ENCODE measurements around the gene FOXK1.
A peak's percentile ranks its signal among the peaks of the same experiment; 100 is the strongest.
"Not testable (repeated sequence)": the region's sequence is repeated elsewhere in the genome, so short reads cannot be mapped to it uniquely, and the experiment has no call there.

The FOXK1 gene

GRCh38 chr7:4670791-4671190 lies 11.3 kb upstream of the FOXK1 start:
- H3K9ac ChIP-seq (ENCODE audit: low read depth, low read length): no peak overlapping the region
- H3K36me3 ChIP-seq (ENCODE audit: insufficient read depth, low read length): no peaks in the 10 kb centered on the region
- H3K4me2 ChIP-seq (ENCODE audit: low read length): no peak overlapping the region
- no peaks in the 10 kb centered on the region for H3K27me3 ChIP-seq (ENCODE audit: control insufficient read depth, insufficient read depth, low read length)
- H3K4me3 ChIP-seq (ENCODE audit: low read length): no peak overlapping the region
- peaks cover 19% of the 10 kb centered on the region for H3K4me1 ChIP-seq (ENCODE audit: control insufficient read depth, insufficient read depth, low read length)
- no peaks in the 10 kb centered on the region for H3K9me3 ChIP-seq (replicated peaks; ENCODE audit: low read length)

DNA sequence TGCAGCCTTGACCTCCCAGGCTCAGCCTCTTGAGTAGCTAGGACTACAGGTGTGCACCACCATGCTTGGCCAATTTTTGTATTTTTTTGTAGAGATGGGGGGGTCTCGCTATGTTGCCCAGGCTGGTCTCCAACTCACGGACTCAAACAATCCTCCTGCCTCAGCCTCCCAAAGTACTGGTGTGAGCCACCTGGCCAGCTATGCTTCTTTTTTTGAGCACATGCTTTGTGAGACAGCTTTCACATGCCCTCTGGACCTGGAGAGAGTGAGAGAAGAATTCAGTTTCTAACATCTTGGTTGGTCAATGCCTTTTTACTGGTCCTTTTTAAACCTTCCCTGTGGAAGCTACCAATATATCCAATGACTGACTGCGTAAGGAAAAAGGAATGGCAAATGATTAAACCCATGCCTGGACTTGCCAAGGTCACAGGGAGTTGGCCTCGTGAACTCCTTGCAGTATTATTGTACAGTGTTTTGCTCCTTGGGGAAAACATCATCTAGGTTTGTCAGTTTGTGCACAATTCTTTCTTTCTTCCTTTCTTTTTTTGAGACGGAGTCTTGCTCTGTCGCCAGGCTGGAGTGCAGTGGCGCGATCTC lies 6.2 kb upstream of the FOXK1 start:
- no peak overlapping the region for H3K4me3 ChIP-seq (ENCODE audit: low read length)
- no peaks in the 10 kb centered on the region for H3K36me3 ChIP-seq (ENCODE audit: insufficient read depth, low read length)
- H3K9me3 ChIP-seq (replicated peaks; ENCODE audit: low read length): no peaks in the 10 kb centered on the region
- no peak overlapping the region for H3K9ac ChIP-seq (ENCODE audit: low read depth, low read length)
- H3K4me1 ChIP-seq (ENCODE audit: control insufficient read depth, insufficient read depth, low read length): no peaks in the 10 kb centered on the region
- no peaks in the 10 kb centered on the region for H3K27me3 ChIP-seq (ENCODE audit: control insufficient read depth, insufficient read depth, low read length)
- H3K4me2 ChIP-seq (ENCODE audit: low read length): no peak overlapping the region

DNA sequence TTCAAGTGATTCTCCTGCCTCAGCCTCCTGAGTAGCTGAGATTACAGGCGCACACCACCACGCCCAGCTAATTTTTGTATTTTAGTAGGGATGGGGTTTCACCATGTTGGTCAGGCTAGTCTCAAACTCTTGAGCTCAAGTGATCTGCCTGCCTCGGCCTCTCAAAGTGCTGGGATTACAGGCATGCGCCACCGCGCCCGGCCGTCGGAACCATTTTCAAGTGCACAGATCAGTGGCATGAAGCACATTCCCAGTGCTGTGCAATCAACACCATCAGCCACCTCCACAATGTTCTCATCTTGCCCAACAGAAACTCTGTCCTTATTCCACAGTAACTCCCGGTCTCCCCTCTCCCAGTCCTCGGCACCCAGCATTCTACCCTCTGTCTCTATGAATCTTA lies 4.6 kb upstream of the FOXK1 start:
- not testable (repeated sequence) for H3K27me3 ChIP-seq (ENCODE audit: control insufficient read depth, insufficient read depth, low read length); H3K4me1 ChIP-seq (ENCODE audit: control insufficient read depth, insufficient read depth, low read length); H3K36me3 ChIP-seq (ENCODE audit: insufficient read depth, low read length); H3K4me2 ChIP-seq (ENCODE audit: low read length); H3K4me3 ChIP-seq (ENCODE audit: low read length); H3K9me3 ChIP-seq (replicated peaks; ENCODE audit: low read length); H3K9ac ChIP-seq (ENCODE audit: low read depth, low read length)

GRCh38 chr7:4681218-4681851 lies 760 bp upstream of the FOXK1 start:
- Histone ChIP-seq H3K4me1 (ENCODE audit: control insufficient read depth, insufficient read depth, low read length) (peaks cover 16% of the 10 kb centered on the region), H3K9me3 (replicated peaks; ENCODE audit: low read length) (no peaks in the 10 kb centered on the region), H3K9ac (ENCODE audit: low read depth, low read length) (peak overlapping the region; percentile 80), H3K27me3 (ENCODE audit: control insufficient read depth, insufficient read depth, low read length) (no peaks in the 10 kb centered on the region), H3K4me2 (ENCODE audit: low read length) (peak overlapping the region; percentile 88), H3K36me3 (ENCODE audit: insufficient read depth, low read length) (peaks cover 2% of the 10 kb centered on the region), H3K4me3 (ENCODE audit: low read length) (peak overlapping the region; percentile 89)

GRCh38 chr7:4682621-4683042 lies 537 bp downstream of the FOXK1 start:
- peaks cover 2% of the 10 kb centered on the region for H3K36me3 ChIP-seq (ENCODE audit: insufficient read depth, low read length)
- peak overlapping the region; percentile 97 for H3K9ac ChIP-seq (ENCODE audit: low read depth, low read length)
- H3K27me3 ChIP-seq (ENCODE audit: control insufficient read depth, insufficient read depth, low read length): no peaks in the 10 kb centered on the region
- no peaks in the 10 kb centered on the region for H3K9me3 ChIP-seq (replicated peaks; ENCODE audit: low read length)
- peak overlapping the region; percentile 92 for H3K4me2 ChIP-seq (ENCODE audit: low read length)
- H3K4me3 ChIP-seq (ENCODE audit: low read length): peak overlapping the region; percentile 89
- H3K4me1 ChIP-seq (ENCODE audit: control insufficient read depth, insufficient read depth, low read length): peaks cover 16% of the 10 kb centered on the region

- Histone ChIP-seq H3K9ac (ENCODE audit: low read depth, low read length) (peak overlapping the region; percentile 97), H3K4me1 (ENCODE audit: control insufficient read depth, insufficient read depth, low read length) (peaks cover 16% of the 10 kb centered on the region), H3K36me3 (ENCODE audit: insufficient read depth, low read length) (peaks cover 2% of the 10 kb centered on the region), H3K27me3 (ENCODE audit: control insufficient read depth, insufficient read depth, low read length) (no peaks in the 10 kb centered on the region), H3K4me3 (ENCODE audit: low read length) (peak overlapping the region; percentile 89), H3K4me2 (ENCODE audit: low read length) (peak overlapping the region; percentile 92), H3K9me3 (replicated peaks; ENCODE audit: low read length) (no peaks in the 10 kb centered on the region)
Observed at GRCh38 chr7:4683043-4683883, 1.2 kb downstream of the FOXK1 start.

- no peaks in the 10 kb centered on the region for H3K27me3 ChIP-seq (ENCODE audit: control insufficient read depth, insufficient read depth, low read length)
- no peaks in the 10 kb centered on the region for H3K9me3 ChIP-seq (replicated peaks; ENCODE audit: low read length)
- peaks cover 16% of the 10 kb centered on the region for H3K4me1 ChIP-seq (ENCODE audit: control insufficient read depth, insufficient read depth, low read length)
- peaks cover 2% of the 10 kb centered on the region for H3K36me3 ChIP-seq (ENCODE audit: insufficient read depth, low read length)
- H3K9ac ChIP-seq (ENCODE audit: low read depth, low read length): peak overlapping the region; percentile 97
- peak overlapping the region; percentile 92 for H3K4me2 ChIP-seq (ENCODE audit: low read length)
- peak overlapping the region; percentile 89 for H3K4me3 ChIP-seq (ENCODE audit: low read length)
Observed at GRCh38 chr7:4683884-4684565, 1.9 kb downstream of the FOXK1 start.

- Histone ChIP-seq H3K4me2 (ENCODE audit: low read length) (peak overlapping the region; percentile 92), H3K36me3 (ENCODE audit: insufficient read depth, low read length) (peaks cover 2% of the 10 kb centered on the region), H3K9me3 (replicated peaks; ENCODE audit: low read length) (no peaks in the 10 kb centered on the region), H3K4me3 (ENCODE audit: low read length) (no peak overlapping the region), H3K4me1 (ENCODE audit: control insufficient read depth, insufficient read depth, low read length) (peaks cover 24% of the 10 kb centered on the region), H3K9ac (ENCODE audit: low read depth, low read length) (peak overlapping the region; percentile 97), H3K27me3 (ENCODE audit: control insufficient read depth, insufficient read depth, low read length) (no peaks in the 10 kb centered on the region)
Observed at GRCh38 chr7:4684846-4685245, 2.8 kb downstream of the FOXK1 start.

DNA sequence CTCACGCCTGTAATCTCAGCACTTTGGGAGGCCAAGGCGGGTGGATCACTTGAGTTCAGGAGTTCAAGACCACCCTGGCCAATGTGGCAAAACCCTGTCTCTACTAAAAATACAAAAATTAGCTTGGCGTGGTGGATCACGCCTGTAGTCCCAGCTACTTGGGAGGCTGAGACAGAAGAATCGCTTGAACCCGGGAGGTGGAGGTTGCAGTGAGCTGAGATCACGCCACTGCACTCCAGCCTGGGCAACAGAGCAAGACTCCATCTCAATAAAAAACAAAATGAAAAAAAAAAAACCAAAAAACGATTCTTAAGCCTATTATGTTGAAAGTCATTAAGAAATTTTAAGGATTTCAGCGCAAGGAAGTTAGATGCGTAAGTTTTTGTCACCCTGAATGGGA lies 3.6 kb downstream of the FOXK1 start:
- not testable (repeated sequence) for H3K4me2 ChIP-seq (ENCODE audit: low read length); H3K9me3 ChIP-seq (replicated peaks; ENCODE audit: low read length); H3K27me3 ChIP-seq (ENCODE audit: control insufficient read depth, insufficient read depth, low read length); H3K36me3 ChIP-seq (ENCODE audit: insufficient read depth, low read length); H3K9ac ChIP-seq (ENCODE audit: low read depth, low read length); H3K4me3 ChIP-seq (ENCODE audit: low read length)
- H3K4me1 ChIP-seq (ENCODE audit: control insufficient read depth, insufficient read depth, low read length): peaks cover 32% of the 10 kb centered on the region

DNA sequence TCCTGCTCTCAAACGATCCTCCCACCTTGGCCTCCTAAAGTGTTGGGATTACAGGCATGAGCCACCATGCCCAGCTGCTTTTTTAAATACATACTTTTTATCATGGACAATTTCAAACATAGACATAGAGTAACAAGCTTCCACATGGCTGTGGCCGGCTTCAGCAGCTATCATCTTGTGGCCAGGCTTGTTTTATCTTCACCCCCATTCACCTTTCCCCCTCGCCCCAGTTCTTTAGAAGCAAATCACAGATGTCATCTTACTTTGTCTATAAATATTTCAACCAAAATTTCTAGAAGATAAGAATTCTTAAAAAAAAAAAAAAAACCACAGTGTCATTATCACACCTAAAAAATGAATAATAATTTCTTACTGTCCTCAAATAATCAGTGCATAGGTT lies 5.9 kb downstream of the FOXK1 start:
- peaks cover 2% of the 10 kb centered on the region for H3K36me3 ChIP-seq (ENCODE audit: insufficient read depth, low read length)
- no peak overlapping the region for H3K4me3 ChIP-seq (ENCODE audit: low read length)
- no peak overlapping the region for H3K4me2 ChIP-seq (ENCODE audit: low read length)
- H3K27me3 ChIP-seq (ENCODE audit: control insufficient read depth, insufficient read depth, low read length): no peaks in the 10 kb centered on the region
- no peak overlapping the region for H3K9ac ChIP-seq (ENCODE audit: low read depth, low read length)
- H3K4me1 ChIP-seq (ENCODE audit: control insufficient read depth, insufficient read depth, low read length): peaks cover 44% of the 10 kb centered on the region
- no peaks in the 10 kb centered on the region for H3K9me3 ChIP-seq (replicated peaks; ENCODE audit: low read length)

DNA sequence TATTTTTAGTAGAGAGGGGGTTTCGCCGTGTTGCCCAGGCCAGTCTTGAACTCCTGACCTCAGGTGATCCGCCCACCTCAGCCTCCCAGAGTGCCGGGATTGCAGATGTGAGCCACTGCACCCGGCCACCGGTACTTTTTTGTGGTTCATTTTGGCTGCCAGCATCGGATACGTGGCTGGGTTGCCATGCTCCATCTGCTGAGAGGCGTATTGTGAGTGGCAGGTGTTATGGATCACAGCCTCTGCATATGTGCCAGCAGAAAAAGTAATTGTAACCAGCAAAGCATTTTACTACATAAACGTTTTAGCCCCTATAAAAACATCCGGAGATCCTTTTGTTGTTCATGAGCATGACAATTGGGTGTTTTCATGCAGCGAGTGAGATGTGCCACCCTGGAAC lies 7.1 kb downstream of the FOXK1 start:
- H3K27me3 ChIP-seq (ENCODE audit: control insufficient read depth, insufficient read depth, low read length): no peaks in the 10 kb centered on the region
- H3K36me3 ChIP-seq (ENCODE audit: insufficient read depth, low read length): peaks cover 2% of the 10 kb centered on the region
- H3K4me2 ChIP-seq (ENCODE audit: low read length): no peak overlapping the region
- no peak overlapping the region for H3K4me3 ChIP-seq (ENCODE audit: low read length)
- H3K4me1 ChIP-seq (ENCODE audit: control insufficient read depth, insufficient read depth, low read length): peaks cover 52% of the 10 kb centered on the region
- no peak overlapping the region for H3K9ac ChIP-seq (ENCODE audit: low read depth, low read length)
- no peaks in the 10 kb centered on the region for H3K9me3 ChIP-seq (replicated peaks; ENCODE audit: low read length)
